Measurements from ENCODE around the gene GPR17. TPM values are rescaled to one million over a fixed set of nuclear protein-coding genes. Genes with fewer than 3 reads are reported as not detected.

Gene GPR17
- total and polyA plus RNA-seq, 4 donors: 0.03 to 0.14 (median 0.07) TPM; not detected in 1

DNA sequence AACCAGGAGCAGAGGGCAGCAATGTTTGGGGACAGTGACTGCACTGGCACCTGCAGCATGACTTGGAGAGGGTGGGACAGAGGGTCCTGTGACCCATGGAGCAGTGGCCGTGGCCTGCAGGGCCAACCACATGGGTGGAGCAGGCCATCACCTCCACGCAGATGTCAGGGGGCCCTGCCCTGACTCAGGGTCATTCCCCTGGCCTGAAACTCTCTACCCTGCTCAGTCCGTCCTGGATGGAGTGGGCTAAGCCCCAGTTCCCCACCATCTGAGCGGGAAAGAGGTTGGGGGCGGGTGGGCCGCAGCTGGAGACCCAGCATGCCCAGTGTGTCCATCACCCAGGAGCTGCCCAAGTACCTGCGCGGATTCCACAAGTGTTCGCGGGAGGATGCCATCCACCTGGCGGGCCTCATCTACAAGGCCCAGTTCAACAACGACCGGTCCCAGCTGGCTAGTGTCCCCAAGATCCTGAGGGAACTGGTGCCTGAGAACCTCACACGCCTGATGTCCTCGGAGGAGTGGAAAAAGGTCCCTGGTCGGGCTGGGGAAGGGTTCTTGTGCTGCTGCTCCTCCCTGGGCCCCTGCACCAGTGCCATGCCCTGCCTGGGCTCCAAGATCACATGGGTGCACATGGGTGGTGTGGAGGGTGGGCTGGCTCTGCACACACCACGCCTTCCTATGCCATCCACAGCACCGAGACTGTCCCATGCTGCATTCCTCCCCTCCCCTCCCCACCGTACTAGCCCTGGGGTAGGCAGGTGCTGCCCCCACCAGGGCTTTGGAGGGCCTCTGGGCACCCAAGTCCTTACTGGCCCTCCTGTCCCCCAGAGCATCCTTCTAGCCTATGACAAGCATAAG, 10.3 kb upstream of the GPR17 start:
- Histone ChIP-seq H3K9ac (ENCODE audit: low read depth in 1 of 2, low read length in 2 of 2) (no peak overlapping the region), H3K27ac (ENCODE audit: low read depth in 1 of 2, low read length in 2 of 2) (no peak overlapping the region), H3K27me3 (ENCODE audit: control insufficient read depth in 4 of 4, insufficient read depth in 4 of 4, low read length in 3 of 4) (no peaks in the 10 kb centered on the region), H3K4me1 (ENCODE audit: control insufficient read depth in 4 of 4, insufficient read depth in 4 of 4, low read length in 3 of 4) (peaks cover 0 to 8% (median under 1%) of the 10 kb centered on the region in 4 donors), H3K36me3 (ENCODE audit: control insufficient read depth in 4 of 4, insufficient read depth in 3 of 4, low read depth in 1 of 4, low read length in 3 of 4) (peaks cover 0 to 6% (median 0%) of the 10 kb centered on the region in 4 donors), H3K4me3 (ENCODE audit: low read depth in 1 of 3, low read length in 3 of 3) (no peak overlapping the region), H3K9me3 (ENCODE audit: control insufficient read depth in 4 of 4, low read length in 3 of 4) (no peaks in the 10 kb centered on the region)
- TF ChIP-seq, protein P1, sequence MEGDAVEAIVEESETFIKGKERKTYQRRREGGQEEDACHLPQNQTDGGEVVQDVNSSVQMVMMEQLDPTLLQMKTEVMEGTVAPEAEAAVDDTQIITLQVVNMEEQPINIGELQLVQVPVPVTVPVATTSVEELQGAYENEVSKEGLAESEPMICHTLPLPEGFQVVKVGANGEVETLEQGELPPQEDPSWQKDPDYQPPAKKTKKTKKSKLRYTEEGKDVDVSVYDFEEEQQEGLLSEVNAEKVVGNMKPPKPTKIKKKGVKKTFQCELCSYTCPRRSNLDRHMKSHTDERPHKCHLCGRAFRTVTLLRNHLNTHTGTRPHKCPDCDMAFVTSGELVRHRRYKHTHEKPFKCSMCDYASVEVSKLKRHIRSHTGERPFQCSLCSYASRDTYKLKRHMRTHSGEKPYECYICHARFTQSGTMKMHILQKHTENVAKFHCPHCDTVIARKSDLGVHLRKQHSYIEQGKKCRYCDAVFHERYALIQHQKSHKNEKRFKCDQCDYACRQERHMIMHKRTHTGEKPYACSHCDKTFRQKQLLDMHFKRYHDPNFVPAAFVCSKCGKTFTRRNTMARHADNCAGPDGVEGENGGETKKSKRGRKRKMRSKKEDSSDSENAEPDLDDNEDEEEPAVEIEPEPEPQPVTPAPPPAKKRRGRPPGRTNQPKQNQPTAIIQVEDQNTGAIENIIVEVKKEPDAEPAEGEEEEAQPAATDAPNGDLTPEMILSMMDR (IDR thresholded peaks at IDR 0.05; ENCODE audit: low read depth, low read length, missing input control): no peak
- TF ChIP-seq, protein P2, sequence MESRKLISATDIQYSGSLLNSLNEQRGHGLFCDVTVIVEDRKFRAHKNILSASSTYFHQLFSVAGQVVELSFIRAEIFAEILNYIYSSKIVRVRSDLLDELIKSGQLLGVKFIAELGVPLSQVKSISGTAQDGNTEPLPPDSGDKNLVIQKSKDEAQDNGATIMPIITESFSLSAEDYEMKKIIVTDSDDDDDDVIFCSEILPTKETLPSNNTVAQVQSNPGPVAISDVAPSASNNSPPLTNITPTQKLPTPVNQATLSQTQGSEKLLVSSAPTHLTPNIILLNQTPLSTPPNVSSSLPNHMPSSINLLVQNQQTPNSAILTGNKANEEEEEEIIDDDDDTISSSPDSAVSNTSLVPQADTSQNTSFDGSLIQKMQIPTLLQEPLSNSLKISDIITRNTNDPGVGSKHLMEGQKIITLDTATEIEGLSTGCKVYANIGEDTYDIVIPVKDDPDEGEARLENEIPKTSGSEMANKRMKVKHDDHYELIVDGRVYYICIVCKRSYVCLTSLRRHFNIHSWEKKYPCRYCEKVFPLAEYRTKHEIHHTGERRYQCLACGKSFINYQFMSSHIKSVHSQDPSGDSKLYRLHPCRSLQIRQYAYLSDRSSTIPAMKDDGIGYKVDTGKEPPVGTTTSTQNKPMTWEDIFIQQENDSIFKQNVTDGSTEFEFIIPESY (IDR thresholded peaks at IDR 0.05): no peak
- TF ChIP-seq TAF1 (conservative IDR thresholded peaks at IDR 0.05) (no peak), GABPA (IDR thresholded peaks at IDR 0.05 in 1 of 2, conservative IDR thresholded peaks at IDR 0.05 in 1 of 2) (no peak), JUND (IDR thresholded peaks at IDR 0.05) (no peak), RXRA (IDR thresholded peaks at IDR 0.05) (no peak), FOXA2 (IDR thresholded peaks at IDR 0.05) (no peak), RAD21 (IDR thresholded peaks at IDR 0.05) (no peak), EGR1 (IDR thresholded peaks at IDR 0.05; ENCODE audit: low read depth in 2 of 2) (no peak), FOXA1 (IDR thresholded peaks at IDR 0.05) (no peak), HNF4G (IDR thresholded peaks at IDR 0.05) (no peak), SP1 (IDR thresholded peaks at IDR 0.05) (no peak)
- TF ChIP-seq, protein P3, sequence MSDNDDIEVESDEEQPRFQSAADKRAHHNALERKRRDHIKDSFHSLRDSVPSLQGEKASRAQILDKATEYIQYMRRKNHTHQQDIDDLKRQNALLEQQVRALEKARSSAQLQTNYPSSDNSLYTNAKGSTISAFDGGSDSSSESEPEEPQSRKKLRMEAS (IDR thresholded peaks at IDR 0.05): no peak
- TF ChIP-seq, protein P4, sequence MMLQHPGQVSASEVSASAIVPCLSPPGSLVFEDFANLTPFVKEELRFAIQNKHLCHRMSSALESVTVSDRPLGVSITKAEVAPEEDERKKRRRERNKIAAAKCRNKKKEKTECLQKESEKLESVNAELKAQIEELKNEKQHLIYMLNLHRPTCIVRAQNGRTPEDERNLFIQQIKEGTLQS (IDR thresholded peaks at IDR 0.05): no peak
- 94% methylated on average over 19 of the region's 19 CpGs for WGBS
- DNase-seq (ENCODE audit: low spot score): no peak

DNA sequence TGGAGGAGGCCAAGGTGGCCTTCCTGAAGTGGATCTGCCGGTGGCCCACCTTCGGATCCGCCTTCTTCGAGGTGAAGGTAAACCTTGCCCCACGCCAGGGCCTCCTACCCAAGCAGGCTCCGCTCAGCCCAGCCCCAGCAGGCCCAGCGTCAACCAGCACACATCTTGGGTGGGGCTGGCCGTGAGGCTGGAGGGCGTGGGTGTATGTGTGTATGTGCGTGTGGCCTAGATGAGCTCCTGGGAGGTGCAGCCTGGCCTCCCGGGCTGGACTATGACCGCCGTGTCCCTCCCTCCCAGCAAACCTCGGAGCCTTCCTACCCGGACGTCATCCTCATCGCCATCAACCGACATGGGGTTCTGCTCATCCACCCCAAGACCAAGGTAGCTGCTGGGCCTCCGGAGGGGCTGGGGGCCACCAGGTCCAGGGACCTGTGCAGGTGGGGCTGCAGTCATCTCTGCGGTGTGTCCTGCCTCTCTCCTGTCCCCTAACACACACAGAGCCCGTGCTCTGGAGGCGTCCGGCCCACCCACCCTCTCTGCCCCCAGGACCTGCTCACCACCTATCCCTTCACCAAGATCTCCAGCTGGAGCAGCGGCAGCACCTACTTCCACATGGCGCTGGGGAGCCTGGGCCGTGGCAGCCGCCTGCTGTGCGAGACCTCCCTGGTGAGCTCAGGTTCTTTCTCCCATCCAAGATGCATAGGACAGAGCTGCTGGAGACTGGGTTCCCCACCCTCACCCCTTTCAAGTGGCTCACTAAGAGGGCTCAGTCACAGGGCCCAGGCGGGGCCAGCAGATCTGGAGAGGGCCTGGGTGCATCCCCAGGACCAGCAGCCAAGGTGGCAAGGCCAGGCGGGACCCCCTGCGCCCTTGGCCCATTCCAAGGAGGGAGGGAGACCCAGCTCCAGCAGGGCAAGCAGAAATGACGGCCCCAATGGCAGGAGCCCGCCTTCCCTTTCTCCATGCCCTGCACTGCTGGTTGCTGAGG, 9.4 kb upstream of the GPR17 start:
- DNase-seq (ENCODE audit: low spot score): no peak

More for the DNA sequence above, 9.4 kb upstream of the GPR17 start:
- H3K9ac ChIP-seq (ENCODE audit: low read depth in 1 of 2, low read length in 2 of 2): no peak overlapping the region
- no peaks in the 10 kb centered on the region for H3K27me3 ChIP-seq (ENCODE audit: control insufficient read depth in 4 of 4, insufficient read depth in 4 of 4, low read length in 3 of 4)
- H3K36me3 ChIP-seq (ENCODE audit: control insufficient read depth in 4 of 4, insufficient read depth in 3 of 4, low read depth in 1 of 4, low read length in 3 of 4): peaks cover 0 to 6% (median 0%) of the 10 kb centered on the region in 4 donors
- H3K4me1 ChIP-seq (ENCODE audit: control insufficient read depth in 4 of 4, insufficient read depth in 4 of 4, low read length in 3 of 4): peaks cover 0 to 18% (median 8%) of the 10 kb centered on the region in 4 donors
- H3K9me3 ChIP-seq (ENCODE audit: control insufficient read depth in 4 of 4, low read length in 3 of 4): no peaks in the 10 kb centered on the region
- H3K27ac ChIP-seq (ENCODE audit: low read depth in 1 of 2, low read length in 2 of 2): no peak overlapping the region
- H3K4me3 ChIP-seq (ENCODE audit: low read depth in 1 of 3, low read length in 3 of 3): no peak overlapping the region
- TF ChIP-seq SP1 (IDR thresholded peaks at IDR 0.05) (no peak), HNF4G (IDR thresholded peaks at IDR 0.05) (no peak), GABPA (IDR thresholded peaks at IDR 0.05 in 1 of 2, conservative IDR thresholded peaks at IDR 0.05 in 1 of 2) (no peak)
- TF ChIP-seq, protein P5, sequence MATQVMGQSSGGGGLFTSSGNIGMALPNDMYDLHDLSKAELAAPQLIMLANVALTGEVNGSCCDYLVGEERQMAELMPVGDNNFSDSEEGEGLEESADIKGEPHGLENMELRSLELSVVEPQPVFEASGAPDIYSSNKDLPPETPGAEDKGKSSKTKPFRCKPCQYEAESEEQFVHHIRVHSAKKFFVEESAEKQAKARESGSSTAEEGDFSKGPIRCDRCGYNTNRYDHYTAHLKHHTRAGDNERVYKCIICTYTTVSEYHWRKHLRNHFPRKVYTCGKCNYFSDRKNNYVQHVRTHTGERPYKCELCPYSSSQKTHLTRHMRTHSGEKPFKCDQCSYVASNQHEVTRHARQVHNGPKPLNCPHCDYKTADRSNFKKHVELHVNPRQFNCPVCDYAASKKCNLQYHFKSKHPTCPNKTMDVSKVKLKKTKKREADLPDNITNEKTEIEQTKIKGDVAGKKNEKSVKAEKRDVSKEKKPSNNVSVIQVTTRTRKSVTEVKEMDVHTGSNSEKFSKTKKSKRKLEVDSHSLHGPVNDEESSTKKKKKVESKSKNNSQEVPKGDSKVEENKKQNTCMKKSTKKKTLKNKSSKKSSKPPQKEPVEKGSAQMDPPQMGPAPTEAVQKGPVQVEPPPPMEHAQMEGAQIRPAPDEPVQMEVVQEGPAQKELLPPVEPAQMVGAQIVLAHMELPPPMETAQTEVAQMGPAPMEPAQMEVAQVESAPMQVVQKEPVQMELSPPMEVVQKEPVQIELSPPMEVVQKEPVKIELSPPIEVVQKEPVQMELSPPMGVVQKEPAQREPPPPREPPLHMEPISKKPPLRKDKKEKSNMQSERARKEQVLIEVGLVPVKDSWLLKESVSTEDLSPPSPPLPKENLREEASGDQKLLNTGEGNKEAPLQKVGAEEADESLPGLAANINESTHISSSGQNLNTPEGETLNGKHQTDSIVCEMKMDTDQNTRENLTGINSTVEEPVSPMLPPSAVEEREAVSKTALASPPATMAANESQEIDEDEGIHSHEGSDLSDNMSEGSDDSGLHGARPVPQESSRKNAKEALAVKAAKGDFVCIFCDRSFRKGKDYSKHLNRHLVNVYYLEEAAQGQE (IDR thresholded peaks at IDR 0.05): no peak
- WGBS: 83% methylated on average over 33 of the region's 33 CpGs

Measured in liver (tissue), 9 donors.